H1 (cell line): ENCODE measurements around the gene C21orf91. TPM values are rescaled to one million over a fixed set of nuclear protein-coding genes. Genes with fewer than 3 reads are reported as not detected.

Source experiments
- CTCF ChIA-PET: fragments of 300-600 bp; sonication (Branson Sonifier 250); formaldehyde crosslinking; loops from one replicate; lab custom pipeline; 2021; ENCODE audit not compliant: partially characterized antibody; lab: Charles Lee
- POLR2A ChIA-PET: fragments of 300-600 bp; sonication (Branson Sonifier 250); formaldehyde crosslinking; loops from one replicate; lab custom pipeline; 2021; ENCODE audit warnings: inconsistent platforms; ENCODE audit not compliant: partially characterized antibody; lab: Charles Lee
- DNase-seq, 2 experiments: peaks; one replicate each; pipeline versions ENCODE4 v3.0.0 to v3.0.0-alpha.2; 2010 to 2022; ENCODE audit warnings: low spot score in 2 of 2, low read depth in 1 of 2, mixed read lengths in 1 of 2
- FAIRE-seq: peaks from 2 replicates; lab custom pipeline; 2011; peaks lifted over from hg19 to GRCh38; lab: Jason Lieb, UNC
- H2AFZ ChIP-seq: 2 replicates; pipeline ENCODE4 v1.8.1; 2012; ENCODE audit warnings: low read length, inconsistent platforms
- H2AK5ac ChIP-seq: 2 replicates; pipeline ENCODE4 v1.6.1; 2013; ENCODE audit warnings: low read depth, low read length
- H2BK120ac ChIP-seq: replicated peaks from 2 replicates; pipeline ENCODE3; 2013; ENCODE audit warnings: low read depth, low read length, inconsistent platforms
- H2BK12ac ChIP-seq: 2 replicates; pipeline ENCODE4 v1.6.1; 2013; ENCODE audit warnings: low read depth, low read length
- H2BK15ac ChIP-seq: 2 replicates; pipeline ENCODE4 v1.6.1; 2013; ENCODE audit warnings: low read length
- H2BK20ac ChIP-seq: 2 replicates; pipeline ENCODE4 v1.6.1; 2013; ENCODE audit warnings: low read length
- H2BK5ac ChIP-seq: 2 replicates; pipeline ENCODE4 v1.6.1; 2013; ENCODE audit warnings: low read depth, low read length
- H3K14ac ChIP-seq: 2 replicates; pipeline ENCODE4 v1.6.1; 2013; ENCODE audit warnings: inconsistent platforms; ENCODE audit not compliant: insufficient read length
- H3K18ac ChIP-seq: 2 replicates; pipeline ENCODE4 v1.6.1; 2013; ENCODE audit warnings: low read length; ENCODE audit errors: extremely low read depth
- H3K23ac ChIP-seq: 2 replicates; pipeline ENCODE4 v1.6.1; 2013; ENCODE audit warnings: inconsistent platforms; ENCODE audit not compliant: insufficient read length
- H3K23me2 ChIP-seq: 2 replicates; pipeline ENCODE4 v1.6.1; 2013; ENCODE audit warnings: low read depth, low read length
- H3K27ac ChIP-seq: 2 replicates; pipeline ENCODE4 v1.6.1; 2011; ENCODE audit warnings: low read depth, low read length, inconsistent platforms
- H3K27me3 ChIP-seq, 4 experiments: replicated peaks in 1 of 4; 1 replicate in 1 of 4; 2 replicates in 3 of 4; pipeline versions ENCODE4 v1.6.1 to v1.8.1; 2011 to 2013; ENCODE audit warnings: low read length in 3 of 4, mild to moderate bottlenecking in 3 of 4, inconsistent platforms in 2 of 4, mixed read lengths in 2 of 4, moderate library complexity in 1 of 4; ENCODE audit not compliant: control insufficient read depth in 3 of 4, insufficient read depth in 3 of 4; ENCODE audit errors: extremely low read depth in 1 of 4
- H3K36me3 ChIP-seq, 4 experiments: 2 replicates each; pipeline versions ENCODE4 v1.6.1 to v1.8.1; 2011 to 2013; ENCODE audit warnings: mild to moderate bottlenecking in 4 of 4, low read length in 3 of 4, moderate library complexity in 2 of 4, control low read depth in 1 of 4, inconsistent platforms in 1 of 4; ENCODE audit not compliant: insufficient read depth in 4 of 4, control insufficient read depth in 2 of 4
- H3K4ac ChIP-seq: replicated peaks from 2 replicates; pipeline ENCODE3; 2013; ENCODE audit warnings: low read length, low read depth, mixed read lengths, inconsistent platforms; ENCODE audit not compliant: insufficient read length
- H3K4me1 ChIP-seq, 4 experiments: replicated peaks in 1 of 4; 1 replicate in 1 of 4; 2 replicates in 3 of 4; pipeline versions ENCODE4 v1.6.1 to v1.8.1; 2011 to 2013; ENCODE audit warnings: low read length in 3 of 4, inconsistent platforms in 2 of 4, mixed read lengths in 1 of 4; ENCODE audit not compliant: insufficient read depth in 4 of 4, control insufficient read depth in 3 of 4
- H3K4me2 ChIP-seq, 2 experiments: 2 replicates each; pipeline versions ENCODE4 v1.6.1 to v1.8.1; 2011 to 2013; ENCODE audit warnings: low read depth in 2 of 2, low read length in 2 of 2, control low read depth in 1 of 2, inconsistent platforms in 1 of 2, mild to moderate bottlenecking in 1 of 2; ENCODE audit not compliant: insufficient read depth in 1 of 2
- H3K4me3 ChIP-seq, 4 experiments: fragments of 200-600, 300-600 bp in 1 of 4; sonication (generic), shearing (Covaris generic), sonication (Bioruptor Twin) in 1 of 4; 2 replicates each; pipeline versions ENCODE4 v1.5.1 to v1.8.1; 2011 to 2016; ENCODE audit warnings: low read length in 4 of 4, low read depth in 3 of 4, control low read depth in 2 of 4, inconsistent platforms in 2 of 4, mild to moderate bottlenecking in 2 of 4, mixed read lengths in 1 of 4, moderate library complexity in 1 of 4; ENCODE audit not compliant: insufficient read depth in 2 of 4; ENCODE audit errors: extremely low read depth in 1 of 4
- H3K56ac ChIP-seq: replicated peaks from 2 replicates; pipeline ENCODE3; 2013; ENCODE audit warnings: low read depth, mild to moderate bottlenecking, mixed read lengths, low read length, inconsistent platforms; ENCODE audit not compliant: insufficient read length
- H3K79me1 ChIP-seq: 2 replicates; pipeline ENCODE4 v1.6.1; 2013; ENCODE audit warnings: low read depth, low read length, control low read depth
- H3K79me2 ChIP-seq, 2 experiments: 2 replicates each; pipeline versions ENCODE4 v1.6.1 to v1.8.1; 2012 to 2013; ENCODE audit warnings: low read length in 2 of 2, mild to moderate bottlenecking in 2 of 2, inconsistent platforms in 1 of 2; ENCODE audit not compliant: insufficient read depth in 2 of 2, control insufficient read depth in 1 of 2
- H3K9ac ChIP-seq, 4 experiments: replicated peaks in 1 of 4; 1 replicate in 1 of 4; 2 replicates in 3 of 4; pipeline versions ENCODE4 v1.6.1 to v1.8.1; 2011 to 2013; ENCODE audit warnings: low read depth in 3 of 4, low read length in 3 of 4, control low read depth in 2 of 4, mild to moderate bottlenecking in 2 of 4, moderate library complexity in 2 of 4, inconsistent platforms in 1 of 4; ENCODE audit errors: extremely low read depth in 1 of 4
- H3K9me3 ChIP-seq, 2 experiments: 2 replicates each; pipeline versions ENCODE4 v1.6.1 to v1.8.1; 2012 to 2013; ENCODE audit warnings: mild to moderate bottlenecking in 2 of 2, moderate library complexity in 2 of 2, control low read depth in 1 of 2, inconsistent platforms in 1 of 2, low read depth in 1 of 2, low read length in 1 of 2, mixed read lengths in 1 of 2; ENCODE audit not compliant: insufficient read depth in 2 of 2
- H4K20me1 ChIP-seq, 2 experiments: replicated peaks in 1 of 2; 2 replicates each; pipeline versions ENCODE3 to v1.8.1; 2011 to 2013; ENCODE audit warnings: inconsistent platforms in 2 of 2, low read length in 2 of 2, mild to moderate bottlenecking in 1 of 2; ENCODE audit not compliant: insufficient read depth in 2 of 2, control insufficient read depth in 1 of 2
- H4K5ac ChIP-seq: 2 replicates; pipeline ENCODE4 v1.6.1; 2013; ENCODE audit warnings: low read length, low read depth, mixed read lengths, inconsistent platforms; ENCODE audit not compliant: insufficient read length
- H4K8ac ChIP-seq: 2 replicates; pipeline ENCODE4 v1.8.0; 2013; ENCODE audit warnings: mild to moderate bottlenecking, moderate library complexity, low read length, inconsistent platforms; ENCODE audit not compliant: insufficient read depth; ENCODE audit errors: extremely low read depth
- H4K91ac ChIP-seq: replicated peaks from 2 replicates; pipeline ENCODE3; 2013; ENCODE audit warnings: low read length, mixed read lengths, inconsistent platforms; ENCODE audit not compliant: insufficient read length
- CBX5 ChIP-seq: fragments of 300-800, 300-1000 bp; sonication (generic); IDR thresholded peaks from 2 replicates; pipeline ENCODE4 v1.7.1; 2016; ENCODE audit warnings: antibody characterized with exemption, low read length, low read depth
- TBP ChIP-seq: IDR thresholded peaks from 2 replicates; pipeline ENCODE4 v1.6.1; 2011; ENCODE audit warnings: low read depth, low read length, improper control_type of control experiment
- WGBS, 2 experiments: shearing (Covaris generic) in 1 of 2; methylation state at CpG; one replicate each; pipeline versions ENCODE4 v1.1.6 to v1.1.7; 2013 to 2015; ENCODE audit warnings: low lambda C conversion rate in 2 of 2, mixed read lengths in 2 of 2, inconsistent platforms in 1 of 2, low coverage in 1 of 2, missing lambda C conversion rate in 1 of 2; ENCODE audit not compliant: insufficient replicate concordance in 2 of 2, insufficient coverage in 1 of 2, insufficient read length in 1 of 2; ENCODE audit errors: extremely low coverage in 1 of 2, missing lambda C conversion rate in 1 of 2; 5-methylcytosine and 5-hydroxymethylcytosine counted together
- polyA plus RNA-seq, 7 experiments: library from polyadenylated mRNA; depleted of rRNA in 3 of 7; stranded (reverse) in 5 of 7; unstranded in 2 of 7; fragments of >200 nt in 5 of 7; fragments of 200-250 nt in 2 of 7; gene quantifications; 1 replicate in 5 of 7; 2 replicates in 1 of 7; 4 replicates in 1 of 7; pipeline versions ENCODE4 v1.2.1 to v1.2.3, GENCODE V29; 2011 to 2013; ENCODE audit warnings: missing spikeins in 2 of 7, mixed read lengths in 2 of 7
- total RNA-seq: library from RNA; stranded (reverse); fragmentation: NEBNext Ultra II Directional; extraction: Animal tissue kit (Norgen Biotek cat#: 25700); gene quantifications from 2 replicates; pipeline ENCODE4 v1.2.1, GENCODE V29; 2021

C21orf91 gene
- total and polyA plus RNA-seq, 2 of the 8 experiments (the other 6 are each of a cell fraction or from before 2014, with no cell fraction given) = 4.9 to 33.6 TPM

- H2BK5ac ChIP-seq = no peak overlapping the region
- no peak overlapping the region for H2BK12ac ChIP-seq
- H3K23ac ChIP-seq = no peak overlapping the region
- no peak overlapping the region for H2AFZ ChIP-seq
- H2BK20ac ChIP-seq = no peak overlapping the region
- no peak overlapping the region for H3K18ac ChIP-seq
- H3K36me3 ChIP-seq = peaks cover 2 to 30% (median 12%) of the 10 kb centered on the region in 4 experiments; a peak in 7 of 8 replicates
- ChIA-PET CTCF (no interaction called here), POLR2A (no interaction called here)
- no peak overlapping the region for H4K91ac ChIP-seq
- H3K23me2 ChIP-seq = no peaks in the 10 kb centered on the region
- no peak overlapping the region for H4K8ac ChIP-seq
- H3K9me3 ChIP-seq = no peaks in the 10 kb centered on the region; a peak in 1 of 4 replicates
- no peak overlapping the region for H2BK15ac ChIP-seq
- H3K79me1 ChIP-seq = no peaks in the 10 kb centered on the region
- no peak overlapping the region for H4K5ac ChIP-seq
- no peak overlapping the region for H3K4me3 ChIP-seq
- H3K56ac ChIP-seq = no peak overlapping the region
- H3K4me2 ChIP-seq = no peak overlapping the region
- DNase-seq = no peak
- H3K9ac ChIP-seq = no peak overlapping the region
- H2AK5ac ChIP-seq = no peak overlapping the region
- no peaks in the 10 kb centered on the region for H3K79me2 ChIP-seq
- no peaks in the 10 kb centered on the region for H3K27me3 ChIP-seq
- no peaks in the 10 kb centered on the region for H4K20me1 ChIP-seq
- H3K4me1 ChIP-seq = no peaks in the 10 kb centered on the region
- 49% methylated on average over 3 of the region's 3 CpGs; no CpG with 5 or more reads in 1 of the 2 experiments for WGBS, 2 experiments
- H3K4ac ChIP-seq = no peak overlapping the region
- no peak for FAIRE-seq
- no peak overlapping the region for H3K27ac ChIP-seq
- H3K14ac ChIP-seq = no peak overlapping the region
- no peak overlapping the region for H2BK120ac ChIP-seq
- no peak for TF ChIP-seq CBX5
- no peak for TF ChIP-seq TBP
These were observed 30.1 kb downstream of the C21orf91 start for GRCh38 chr21:17789069-17789468.
